ENCODE measurements around the gene GPX4. TPM values are rescaled to one million over a fixed set of nuclear protein-coding genes. Genes with fewer than 3 reads are reported as not detected.

The GPX4 gene
- total RNA-seq, 4 donors from 2014 or later = 616 to 907 (median 819) TPM

DNA sequence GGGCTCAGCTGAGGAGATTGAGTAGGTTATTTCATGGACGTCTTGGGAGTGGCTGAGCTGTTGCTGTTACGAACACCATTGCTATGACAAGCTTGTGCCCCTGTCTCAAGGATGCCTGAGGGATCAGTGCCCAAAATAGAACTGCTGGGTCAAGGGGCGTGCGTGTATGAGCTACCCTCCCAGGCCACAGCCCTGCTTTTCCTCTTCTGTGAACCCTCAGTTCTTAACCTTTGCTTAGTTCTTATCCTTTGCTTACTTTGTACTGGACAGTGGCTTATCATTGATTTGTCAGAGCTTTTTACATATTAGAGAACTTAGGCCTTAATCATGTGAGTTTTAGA lies 27.8 kb upstream of the GPX4 start:
- Histone ChIP-seq H3K27ac (no peak overlapping the region), H3K36me3 (no peaks in the 10 kb centered on the region), H3K4me1 (no peaks in the 10 kb centered on the region), H3K27me3 (peaks cover 12 to 15% (median 15%) of the 10 kb centered on the region in 3 donors), H3K9me3 (no peaks in the 10 kb centered on the region), H3K4me3 (no peak overlapping the region)
- intact Hi-C loops (cut with DNase I; ENCODE audit: low total_unique reads) = no loop called here
- ATAC-seq (no peak), DNase-seq (no peak)
- TF ChIP-seq, protein P1, sequence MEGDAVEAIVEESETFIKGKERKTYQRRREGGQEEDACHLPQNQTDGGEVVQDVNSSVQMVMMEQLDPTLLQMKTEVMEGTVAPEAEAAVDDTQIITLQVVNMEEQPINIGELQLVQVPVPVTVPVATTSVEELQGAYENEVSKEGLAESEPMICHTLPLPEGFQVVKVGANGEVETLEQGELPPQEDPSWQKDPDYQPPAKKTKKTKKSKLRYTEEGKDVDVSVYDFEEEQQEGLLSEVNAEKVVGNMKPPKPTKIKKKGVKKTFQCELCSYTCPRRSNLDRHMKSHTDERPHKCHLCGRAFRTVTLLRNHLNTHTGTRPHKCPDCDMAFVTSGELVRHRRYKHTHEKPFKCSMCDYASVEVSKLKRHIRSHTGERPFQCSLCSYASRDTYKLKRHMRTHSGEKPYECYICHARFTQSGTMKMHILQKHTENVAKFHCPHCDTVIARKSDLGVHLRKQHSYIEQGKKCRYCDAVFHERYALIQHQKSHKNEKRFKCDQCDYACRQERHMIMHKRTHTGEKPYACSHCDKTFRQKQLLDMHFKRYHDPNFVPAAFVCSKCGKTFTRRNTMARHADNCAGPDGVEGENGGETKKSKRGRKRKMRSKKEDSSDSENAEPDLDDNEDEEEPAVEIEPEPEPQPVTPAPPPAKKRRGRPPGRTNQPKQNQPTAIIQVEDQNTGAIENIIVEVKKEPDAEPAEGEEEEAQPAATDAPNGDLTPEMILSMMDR (IDR thresholded peaks at IDR 0.05 in 4 of 5, conservative IDR thresholded peaks at IDR 0.05 in 1 of 5) = no peak
- TF ChIP-seq POLR2A (IDR thresholded peaks at IDR 0.05) = no peak
- in situ Hi-C loops (cut with MboI; ENCODE audit: low sequenced_read_pairs in 4 of 4) = no loop called here

DNA sequence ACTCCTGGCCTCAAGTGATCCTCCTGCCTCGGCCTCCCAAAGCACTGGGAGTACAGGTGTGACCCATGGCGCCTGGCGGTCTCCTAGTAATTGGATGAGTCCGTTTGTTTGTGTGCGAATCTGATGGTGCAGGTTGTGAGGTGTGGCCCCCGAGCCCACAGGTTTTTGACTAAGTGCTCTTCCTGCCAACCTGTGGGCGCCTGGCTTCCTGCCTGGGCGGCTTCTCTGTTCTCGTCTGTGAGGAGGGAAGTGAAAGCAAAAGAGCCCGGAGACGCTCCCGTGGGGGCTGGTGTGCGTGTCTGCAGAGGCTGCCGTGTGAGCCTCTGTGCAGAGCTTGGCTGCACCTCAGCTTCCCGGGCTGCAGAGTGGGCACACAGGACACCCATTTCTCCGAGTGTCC lies 26.8 kb upstream of the GPX4 start:
- no peak for TF ChIP-seq POLR2A (IDR thresholded peaks at IDR 0.05)
- TF ChIP-seq, protein P1 (IDR thresholded peaks at IDR 0.05 in 4 of 5, conservative IDR thresholded peaks at IDR 0.05 in 1 of 5) = no peak
- Histone ChIP-seq H3K27me3 (peaks cover 5 to 17% (median 14%) of the 10 kb centered on the region in 3 donors), H3K36me3 (no peaks in the 10 kb centered on the region), H3K9me3 (no peaks in the 10 kb centered on the region), H3K4me1 (no peaks in the 10 kb centered on the region), H3K27ac (no peak overlapping the region), H3K4me3 (no peak overlapping the region)
- peak in 1 of 2 donors; percentile 50 for DNase-seq
- ATAC-seq = no peak
- in situ Hi-C loops (cut with MboI; ENCODE audit: low sequenced_read_pairs in 4 of 4) = no loop called here
- intact Hi-C loops (cut with DNase I; ENCODE audit: low total_unique reads) = no loop called here

DNA sequence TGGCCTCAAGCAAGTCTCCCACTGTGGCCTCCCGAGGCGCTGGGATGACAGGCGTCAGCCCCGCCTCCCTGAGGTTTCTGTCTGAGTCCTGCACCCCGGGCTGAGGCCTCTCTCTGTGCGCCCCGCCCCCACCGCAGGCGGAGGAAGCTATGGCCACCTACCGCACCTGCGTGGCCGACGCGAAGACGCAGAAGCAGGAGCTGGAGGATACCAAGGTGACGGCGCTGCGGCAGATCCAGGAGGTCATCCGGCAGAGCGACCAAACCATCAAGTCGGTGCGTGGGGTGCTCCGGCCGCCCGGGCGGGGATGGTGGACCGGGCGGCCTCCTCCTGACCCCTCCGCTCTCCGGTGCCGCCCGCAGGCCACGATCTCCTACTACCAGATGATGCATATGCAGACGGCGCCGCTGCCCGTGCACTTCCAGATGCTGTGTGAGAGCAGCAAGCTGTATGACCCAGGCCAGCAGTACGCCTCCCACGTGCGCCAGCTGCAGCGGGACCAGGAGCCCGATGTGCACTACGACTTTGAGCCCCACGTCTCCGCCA lies 24.2 kb upstream of the GPX4 start:
- ATAC-seq (no peak), DNase-seq (no peak)
- H3K27ac ChIP-seq = no peak overlapping the region
- no peaks in the 10 kb centered on the region for H3K4me1 ChIP-seq
- peaks cover 3 to 17% (median 10%) of the 10 kb centered on the region in 3 donors for H3K27me3 ChIP-seq
- TF ChIP-seq, protein P1 (IDR thresholded peaks at IDR 0.05 in 4 of 5, conservative IDR thresholded peaks at IDR 0.05 in 1 of 5) = no peak
- no peak for TF ChIP-seq POLR2A (IDR thresholded peaks at IDR 0.05)
- in situ Hi-C loops (cut with MboI; ENCODE audit: low sequenced_read_pairs in 4 of 4) (no loop called here), intact Hi-C loops (cut with DNase I; ENCODE audit: low total_unique reads) (no loop called here)
- no peak overlapping the region for H3K4me3 ChIP-seq
- H3K9me3 ChIP-seq = no peaks in the 10 kb centered on the region
- H3K36me3 ChIP-seq = no peaks in the 10 kb centered on the region

DNA sequence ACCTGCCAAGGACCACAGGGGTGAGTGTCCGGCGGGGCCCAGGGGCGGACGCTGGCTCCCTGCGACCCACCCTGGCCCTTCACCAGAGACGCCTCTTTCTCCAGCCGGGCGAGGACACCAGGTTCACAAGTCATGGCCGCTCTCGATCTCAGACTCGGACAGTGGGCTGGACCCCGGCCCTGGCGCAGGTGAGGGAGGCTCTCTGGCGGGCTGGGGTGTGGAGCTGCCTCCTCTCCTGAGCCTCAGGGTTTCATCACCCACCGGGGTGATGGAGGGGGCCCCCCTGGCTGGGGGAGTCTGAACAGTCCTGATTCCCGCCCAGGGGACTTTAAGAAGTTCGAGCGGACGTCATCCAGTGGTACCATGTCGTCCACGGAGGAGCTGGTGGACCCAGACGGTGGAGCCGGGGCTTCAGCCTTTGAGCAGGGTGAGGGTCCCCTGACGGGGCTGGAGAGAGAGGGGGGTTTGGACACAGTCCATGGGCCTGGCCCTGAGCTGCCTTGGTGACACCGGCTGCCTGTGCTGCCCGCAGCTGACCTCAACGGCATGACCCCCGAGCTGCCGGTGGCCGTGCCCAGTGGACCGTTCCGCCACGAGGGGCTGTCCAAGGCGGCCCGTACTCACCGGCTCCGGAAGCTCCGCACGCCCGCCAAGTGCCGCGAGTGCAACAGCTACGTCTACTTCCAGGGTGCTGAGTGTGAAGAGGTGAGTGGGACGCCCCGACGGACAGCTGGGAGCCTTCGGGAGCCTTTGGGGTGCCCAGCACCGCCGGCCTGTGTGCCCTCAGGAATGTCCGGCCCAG lies 23.2 kb upstream of the GPX4 start:
- Histone ChIP-seq H3K36me3 (no peaks in the 10 kb centered on the region), H3K4me1 (no peaks in the 10 kb centered on the region), H3K4me3 (no peak overlapping the region), H3K27me3 (peaks cover 5 to 17% (median 10%) of the 10 kb centered on the region in 3 donors), H3K9me3 (no peaks in the 10 kb centered on the region), H3K27ac (no peak overlapping the region)
- TF ChIP-seq, protein P1 (IDR thresholded peaks at IDR 0.05 in 4 of 5, conservative IDR thresholded peaks at IDR 0.05 in 1 of 5) = no peak
- no peak for TF ChIP-seq POLR2A (IDR thresholded peaks at IDR 0.05)
- DNase-seq (no peak), ATAC-seq (no peak)
- intact Hi-C loops (cut with DNase I; ENCODE audit: low total_unique reads) (no loop called here), in situ Hi-C loops (cut with MboI; ENCODE audit: low sequenced_read_pairs in 4 of 4) (no loop called here)
